ENCODE results near the gene DUSP28. TPM values are rescaled to one million over a fixed set of nuclear protein-coding genes. Genes with fewer than 3 reads are reported as not detected.

Gene DUSP28
- total RNA-seq, 1 donor from 2014 or later, result 9.6 TPM

Other genes with a start within 250 kb of the DUSP28 start
- gene GPC1, start 124.7 kb upstream of the DUSP28 start, total RNA-seq, result 7.6 TPM in 2 replicates
- gene ANKMY1, start 2.4 kb upstream of the DUSP28 start, total RNA-seq, result 33.7 and 35.3 TPM in 2 replicates
- 119 and 126 TPM in 2 replicates for gene RNPEPL1, start 8.1 kb downstream of the DUSP28 start, total RNA-seq
- 52.9 and 54.9 TPM in 2 replicates for gene CAPN10, start 26.4 kb downstream of the DUSP28 start, total RNA-seq
- gene GPR35, start 65.1 kb downstream of the DUSP28 start, total RNA-seq, result 14.9 and 16.3 TPM in 2 replicates
- not detected in 2 replicates for gene AQP12B, start 122.5 kb downstream of the DUSP28 start, total RNA-seq
- gene AQP12A, start 131.5 kb downstream of the DUSP28 start, total RNA-seq, result not detected in 2 replicates

Measured in T-helper 2 cell treated with Interferon-gamma antibody and Interleukin-4, amounts not matched to agents 100 ng/mL and 5 ng/mL, for 36 hours (primary cell).